ENCODE results near the gene DRD2. TPM values are rescaled to one million over a fixed set of nuclear protein-coding genes. Genes with fewer than 3 reads are reported as not detected.

Gene DRD2
- total RNA-seq, 1 experiment from 2014 or later, result not detected

GRCh38 chr11:113385749-113386148 is 89.4 kb downstream of the DRD2 start:
- in situ Hi-C loops (cut with HindIII; ENCODE audit: low sequenced_read_pairs), result no loop called here
- DNase-seq (ENCODE audit: low spot score), result no peak

- in situ Hi-C loops (cut with HindIII; ENCODE audit: low sequenced_read_pairs), result no loop called here
- no peak for DNase-seq (ENCODE audit: low spot score)
These were observed 90.6 kb downstream of the DRD2 start for GRCh38 chr11:113384551-113384950.

GRCh38 chr11:113382121-113382520 is 93.1 kb downstream of the DRD2 start:
- in situ Hi-C loops (cut with HindIII; ENCODE audit: low sequenced_read_pairs), result no loop called here
- DNase-seq (ENCODE audit: low spot score), result no peak

- no peak for DNase-seq (ENCODE audit: low spot score)
- in situ Hi-C loops (cut with HindIII; ENCODE audit: low sequenced_read_pairs), result no loop called here
These were observed 96.5 kb downstream of the DRD2 start for GRCh38 chr11:113378692-113379091.

GRCh38 chr11:113377681-113378412 is 97.4 kb downstream of the DRD2 start:
- in situ Hi-C loops (cut with HindIII; ENCODE audit: low sequenced_read_pairs), result no loop called here

GRCh38 chr11:113376156-113376555 is 99.0 kb downstream of the DRD2 start:
- in situ Hi-C loops (cut with HindIII; ENCODE audit: low sequenced_read_pairs), result no loop called here
- DNase-seq (ENCODE audit: low spot score), result no peak

More at GRCh38 chr11:113377681-113378412, 97.4 kb downstream of the DRD2 start:
- no peak for DNase-seq (ENCODE audit: low spot score)

GRCh38 chr11:113375402-113375801 is 99.8 kb downstream of the DRD2 start:
- in situ Hi-C loops (cut with HindIII; ENCODE audit: low sequenced_read_pairs), result no loop called here
- no peak for DNase-seq (ENCODE audit: low spot score)

GRCh38 chr11:113373981-113374560 is 101.1 kb downstream of the DRD2 start:
- in situ Hi-C loops (cut with HindIII; ENCODE audit: low sequenced_read_pairs), result no loop called here
- DNase-seq (ENCODE audit: low spot score), result no peak

- in situ Hi-C loops (cut with HindIII; ENCODE audit: low sequenced_read_pairs), result no loop called here
- DNase-seq (ENCODE audit: low spot score), result no peak
These were observed 101.9 kb downstream of the DRD2 start for GRCh38 chr11:113373306-113373705.

- DNase-seq (ENCODE audit: low spot score), result no peak
These were observed 102.9 kb downstream of the DRD2 start for GRCh38 chr11:113372309-113372708.

GRCh38 chr11:113370634-113371033 is 104.6 kb downstream of the DRD2 start:
- in situ Hi-C loops (cut with HindIII; ENCODE audit: low sequenced_read_pairs), result no loop called here
- no peak for DNase-seq (ENCODE audit: low spot score)

More at GRCh38 chr11:113372309-113372708, 102.9 kb downstream of the DRD2 start:
- in situ Hi-C loops (cut with HindIII; ENCODE audit: low sequenced_read_pairs), result no loop called here

GRCh38 chr11:113369411-113369810 is 105.8 kb downstream of the DRD2 start:
- DNase-seq (ENCODE audit: low spot score), result no peak
- in situ Hi-C loops (cut with HindIII; ENCODE audit: low sequenced_read_pairs), result no loop called here

- in situ Hi-C loops (cut with HindIII; ENCODE audit: low sequenced_read_pairs), result no loop called here
These were observed 109.3 kb downstream of the DRD2 start for GRCh38 chr11:113365895-113366294.

GRCh38 chr11:113363996-113364641 is 111.1 kb downstream of the DRD2 start:
- in situ Hi-C loops (cut with HindIII; ENCODE audit: low sequenced_read_pairs), result no loop called here
- no peak for DNase-seq (ENCODE audit: low spot score)

More at GRCh38 chr11:113365895-113366294, 109.3 kb downstream of the DRD2 start:
- DNase-seq (ENCODE audit: low spot score), result no peak

GRCh38 chr11:113363406-113363805 is 111.8 kb downstream of the DRD2 start:
- no peak for DNase-seq (ENCODE audit: low spot score)
- in situ Hi-C loops (cut with HindIII; ENCODE audit: low sequenced_read_pairs), result no loop called here

Other genes with a start within 250 kb of the DRD2 start
- 16.1 and 19.2 TPM in 2 replicates for gene TTC12, start 160.8 kb downstream of the DRD2 start, total RNA-seq (2014; rRNA removed; shearing (Covaris generic))
- gene ANKK1, start 87.6 kb downstream of the DRD2 start, total RNA-seq (2014; rRNA removed; shearing (Covaris generic)), result not detected in 2 replicates
- not detected in 2 replicates for gene TMPRSS5, start 230.9 kb upstream of the DRD2 start, total RNA-seq (2014; rRNA removed; shearing (Covaris generic))